Brain pericyte (primary cell): ENCODE data around the gene ARMC6.
"Not testable (repeated sequence)": the region's sequence is repeated elsewhere in the genome, so short reads cannot be mapped to it uniquely, and the experiment has no call there.

Experiments
- DNase-seq: peaks from one replicate; pipeline ENCODE4 v3.0.0-alpha.2; 2012; ENCODE audit warnings: low read depth, low spot score

The ARMC6 gene

DNA sequence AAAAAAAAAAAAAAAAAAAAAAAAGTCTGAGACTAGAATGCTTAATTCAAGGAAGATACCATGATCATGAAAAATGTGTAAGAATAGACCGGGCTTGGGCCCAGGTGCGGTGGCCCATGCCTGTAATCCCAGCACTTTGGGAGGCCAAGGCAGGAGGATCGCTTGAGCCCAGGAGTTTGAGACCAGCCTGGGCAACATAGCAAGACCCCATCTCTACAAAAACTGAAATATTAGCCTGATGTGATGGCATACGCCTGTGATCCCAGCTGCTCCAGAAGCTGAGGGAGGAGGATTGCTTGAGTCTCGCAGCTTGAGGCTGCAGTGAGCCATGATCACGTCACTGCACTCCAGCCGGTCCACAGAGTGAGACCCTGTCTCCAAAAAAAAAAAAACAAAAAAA lies 73.5 kb downstream of the ARMC6 start:
- DNase-seq = not testable (repeated sequence)

DNA sequence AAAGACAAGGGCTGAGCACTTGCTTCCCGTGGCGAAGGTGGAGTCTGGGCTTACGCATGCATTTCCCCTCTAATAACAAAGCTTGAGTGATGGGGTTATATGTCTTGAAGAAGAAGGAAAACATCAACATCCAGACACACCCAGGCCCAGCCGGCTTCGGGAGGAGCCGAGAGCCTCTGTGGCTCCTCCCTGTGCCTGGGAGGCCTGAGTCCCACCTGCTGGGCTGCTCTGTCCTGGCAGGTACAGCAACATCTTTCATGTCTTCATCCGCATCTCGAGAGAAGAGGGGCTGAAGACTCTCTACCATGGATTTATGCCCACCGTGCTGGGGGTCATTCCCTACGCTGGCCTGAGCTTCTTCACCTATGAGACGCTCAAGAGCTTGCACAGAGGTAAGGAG lies 74.3 kb downstream of the ARMC6 start:
- no peak for DNase-seq
